Activated effector memory CD4-positive, alpha-beta T cell treated with anti-CD3 and anti-CD28 coated beads, Interleukin-2, amount 50 U/mL, for 16 hours (primary cell): ENCODE measurements around the gene TRAM2.

ENCODE experiments used
- DNase-seq: peaks from one replicate; pipeline ENCODE4 v3.0.0-alpha.2; 2020

Gene TRAM2

DNA sequence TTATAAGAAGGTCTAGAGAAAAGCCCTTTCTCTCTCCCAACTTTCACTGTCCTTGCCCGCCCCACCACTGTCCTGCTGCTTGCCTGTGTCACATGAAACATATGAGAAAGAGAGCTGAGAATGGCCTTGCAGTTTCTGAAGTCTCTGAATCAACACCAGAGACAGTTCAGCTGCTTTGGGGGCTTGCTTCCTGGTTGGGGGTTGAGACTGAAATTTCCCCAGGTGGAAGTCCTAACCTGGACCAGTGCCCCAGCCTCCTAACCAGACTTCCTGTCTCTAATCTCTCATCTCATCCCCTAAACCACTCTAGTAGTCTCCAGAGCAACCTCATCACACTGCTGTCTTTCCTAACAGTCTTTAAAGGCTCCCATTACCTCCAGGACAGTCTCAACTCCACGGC lies 10.7 kb downstream of the TRAM2 start:
- no peak for DNase-seq

DNA sequence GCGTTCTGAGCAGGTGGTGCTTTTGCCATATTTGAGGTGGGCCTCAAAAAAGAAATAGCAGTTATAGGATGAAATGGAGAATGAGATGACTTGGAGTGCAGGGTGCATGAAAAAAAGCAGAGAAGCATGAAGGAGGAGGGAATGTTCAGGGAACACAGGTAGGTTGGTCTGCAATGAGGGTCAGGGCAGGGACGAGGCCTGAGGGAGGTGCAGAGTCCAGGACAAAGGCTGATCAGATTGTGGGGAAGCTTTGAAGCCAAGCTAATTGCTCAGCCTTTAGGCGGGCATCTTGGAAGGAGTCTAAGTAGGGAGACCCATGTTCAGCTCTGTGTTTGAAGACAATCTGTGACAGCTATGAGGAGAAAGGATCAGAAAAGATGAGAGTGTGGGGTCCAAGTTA lies 12.0 kb downstream of the TRAM2 start:
- DNase-seq, result no peak

DNA sequence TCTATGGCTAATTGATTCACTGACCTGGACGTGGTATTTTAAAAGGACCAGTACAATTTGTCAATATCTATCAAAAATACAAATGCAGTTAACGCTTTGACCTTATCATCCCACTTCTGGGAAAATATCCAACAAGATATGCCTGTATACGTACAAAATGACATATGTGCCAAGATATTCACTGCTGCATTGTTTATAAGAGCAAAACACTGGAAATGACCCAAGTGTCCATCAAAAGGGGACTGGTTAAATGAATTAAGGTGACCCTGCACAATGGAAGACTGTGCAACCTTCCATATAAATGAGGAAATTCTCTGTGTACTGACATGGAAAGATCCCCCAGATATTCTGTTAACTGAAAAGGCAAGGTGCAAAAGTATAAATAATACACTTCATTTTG lies 13.9 kb downstream of the TRAM2 start:
- DNase-seq, result no peak

DNA sequence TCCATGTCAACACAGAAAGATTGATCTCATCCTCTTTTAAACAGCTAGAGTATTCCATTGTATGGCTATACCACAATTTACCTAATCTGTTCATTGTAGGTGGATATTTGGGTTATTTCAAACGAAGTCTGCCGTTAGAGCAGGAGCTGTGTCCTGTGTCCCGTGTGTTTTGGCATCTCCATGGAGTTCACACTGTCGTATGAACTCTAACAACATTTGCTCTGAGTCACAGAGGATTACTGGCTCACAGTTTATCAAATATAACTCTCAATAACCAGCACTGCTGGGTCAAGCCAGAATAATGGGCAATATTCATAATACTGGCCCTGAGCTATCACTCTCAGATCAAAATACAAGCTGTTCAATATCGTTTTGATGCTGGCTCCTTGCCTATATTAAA lies 16.4 kb downstream of the TRAM2 start:
- DNase-seq, result no peak

DNA sequence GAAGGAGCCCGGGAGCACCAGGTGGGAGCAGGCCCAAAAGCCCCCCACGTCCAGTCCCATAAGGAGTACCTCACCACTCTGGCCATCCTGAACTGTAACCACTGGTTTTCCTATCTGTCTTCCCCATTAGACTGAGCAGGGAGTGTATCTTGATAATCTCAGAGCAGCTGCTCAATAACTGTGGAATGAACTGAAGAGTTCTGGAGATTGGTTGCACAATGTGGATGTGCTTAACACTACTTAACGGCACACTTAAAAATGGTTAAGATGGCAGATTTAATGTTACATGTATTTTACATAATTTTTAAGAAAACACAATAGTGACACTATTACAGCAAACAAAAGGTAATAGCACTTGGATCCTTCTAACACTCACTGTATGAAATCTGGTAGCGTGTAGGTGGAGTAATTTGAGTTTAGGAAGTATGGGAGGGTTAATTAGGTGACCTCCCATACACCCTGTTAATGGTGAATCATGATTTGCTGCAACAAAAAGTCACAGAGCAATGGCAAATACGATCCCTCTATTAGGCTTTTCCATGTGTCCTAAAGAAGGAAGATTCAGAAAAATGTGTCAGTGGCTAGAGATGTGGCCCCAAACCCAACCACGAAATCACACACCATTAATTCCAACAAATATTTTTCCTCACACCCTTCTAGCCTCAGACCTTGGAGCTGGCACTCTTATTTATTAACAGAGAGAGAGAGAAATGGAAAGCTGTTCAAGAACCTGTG lies 18.4 kb downstream of the TRAM2 start:
- DNase-seq, result no peak

DNA sequence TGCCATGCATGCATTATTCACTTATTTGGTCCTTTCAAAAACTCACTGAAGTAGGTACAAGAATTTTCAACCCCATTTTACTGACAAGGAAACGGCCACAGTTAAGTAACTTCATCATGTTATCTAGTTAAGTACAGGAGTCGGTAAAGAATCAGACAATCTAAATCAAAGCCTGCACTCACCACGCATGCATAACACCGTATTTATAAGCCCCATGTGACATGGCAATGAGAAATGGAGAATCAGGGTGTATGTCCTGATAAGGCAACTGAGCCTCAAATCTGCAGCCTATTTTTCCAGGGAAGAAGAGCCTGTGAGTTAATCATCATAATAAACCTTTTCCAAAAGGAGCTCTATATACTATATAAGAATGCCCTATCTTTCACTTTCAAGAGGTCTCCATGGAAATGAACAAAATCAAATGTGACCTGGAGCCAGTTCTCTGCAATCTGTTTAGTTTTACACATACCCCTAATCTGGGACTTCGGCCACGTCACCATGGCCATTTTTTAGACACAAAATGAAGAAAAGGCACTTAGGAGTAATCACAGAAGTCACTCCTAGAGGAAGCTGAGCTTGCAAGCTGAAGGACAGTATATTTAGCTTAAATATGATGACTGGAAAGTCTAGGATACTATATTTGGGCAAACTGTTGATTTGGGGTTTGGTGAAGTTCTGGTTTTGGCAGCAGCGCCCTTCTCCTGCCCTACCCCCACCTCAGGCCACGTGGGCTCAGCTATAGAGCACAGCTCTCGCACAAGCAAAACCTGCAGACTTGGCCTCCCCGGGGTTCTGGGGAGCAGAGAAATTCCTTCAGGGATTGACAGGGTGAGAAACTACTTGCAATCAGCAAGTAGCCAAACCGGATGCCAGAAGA lies 19.2 kb downstream of the TRAM2 start:
- DNase-seq, result no peak

DNA sequence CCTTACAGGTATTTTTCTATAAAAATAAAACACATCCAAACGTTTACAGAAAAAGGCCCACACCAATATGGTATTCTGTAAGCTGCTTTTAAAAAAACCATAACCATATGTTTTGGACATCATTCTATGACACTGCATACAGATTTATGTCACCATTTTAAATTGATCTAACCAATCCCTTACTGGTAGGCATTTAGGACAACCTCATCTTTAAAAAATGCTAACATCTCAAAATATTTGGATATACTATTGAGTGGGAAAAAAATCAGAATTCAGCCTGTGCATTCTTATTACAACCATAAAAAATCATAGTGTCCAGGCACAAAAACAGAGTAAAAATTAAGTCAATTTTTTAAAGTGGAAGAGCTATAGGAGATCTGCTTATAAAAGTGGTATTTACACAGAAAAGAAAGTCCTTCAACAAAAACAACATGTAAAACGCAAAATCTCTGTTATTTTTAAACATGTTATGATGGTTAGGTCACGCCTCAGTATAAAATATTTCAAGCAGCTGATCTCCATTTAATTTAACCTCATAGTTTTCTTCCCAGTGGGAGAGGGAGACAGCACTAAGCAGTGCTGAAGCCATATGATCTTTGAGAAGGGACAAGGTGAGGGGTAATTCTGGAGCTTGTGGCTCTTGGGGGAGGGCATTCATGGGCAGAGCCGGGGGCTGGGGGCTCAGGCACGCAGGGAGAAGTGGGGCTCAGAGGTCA lies 21.2 kb downstream of the TRAM2 start:
- DNase-seq, result no peak

DNA sequence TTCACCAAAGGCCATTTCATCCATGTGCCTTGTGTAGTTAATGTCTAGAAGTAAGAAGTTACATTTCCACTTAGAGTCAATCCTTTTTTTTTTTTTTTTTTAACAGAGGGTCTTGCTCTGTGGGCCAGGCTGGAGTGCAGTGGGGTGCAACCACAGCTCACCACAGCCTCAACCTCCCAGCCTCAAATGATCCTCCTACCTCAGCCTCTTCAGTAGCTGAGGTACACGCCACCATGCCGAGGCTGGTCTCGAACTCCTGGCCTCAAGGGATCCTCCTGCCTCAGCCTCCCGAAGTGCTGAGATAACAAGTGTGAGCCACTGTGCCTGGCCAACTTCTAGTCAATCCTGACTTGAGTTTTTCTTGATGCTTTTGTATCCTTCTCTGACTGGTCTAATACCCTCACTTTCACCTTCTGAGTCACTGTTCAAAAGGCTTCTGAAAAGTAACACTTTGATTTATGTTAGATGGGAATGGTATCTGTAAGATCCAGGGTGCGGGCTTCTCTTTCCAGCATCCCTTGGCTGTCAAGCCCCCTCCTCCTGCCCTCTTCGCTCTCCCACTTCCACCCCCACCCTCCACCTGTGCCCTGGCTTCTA lies 22.1 kb downstream of the TRAM2 start:
- no peak for DNase-seq

DNA sequence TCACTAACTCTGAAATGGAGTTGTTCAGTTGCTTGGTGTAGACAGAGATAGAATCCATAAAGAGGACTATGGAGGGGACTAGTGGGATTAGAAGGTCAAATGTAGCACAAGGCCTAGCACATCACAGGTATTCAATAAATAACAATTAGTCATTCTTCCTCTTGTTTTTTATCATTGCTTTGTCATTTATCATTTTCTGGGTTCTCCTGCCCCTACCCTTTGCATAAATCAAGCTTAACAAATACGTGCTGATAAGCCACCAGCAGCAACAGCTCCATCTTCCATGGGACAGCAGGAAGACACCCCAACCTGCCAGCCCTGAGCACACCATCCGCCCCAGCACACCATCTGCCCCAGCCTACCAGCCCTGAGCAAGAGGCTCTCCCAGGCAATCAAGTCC lies 23.1 kb downstream of the TRAM2 start:
- no peak for DNase-seq

DNA sequence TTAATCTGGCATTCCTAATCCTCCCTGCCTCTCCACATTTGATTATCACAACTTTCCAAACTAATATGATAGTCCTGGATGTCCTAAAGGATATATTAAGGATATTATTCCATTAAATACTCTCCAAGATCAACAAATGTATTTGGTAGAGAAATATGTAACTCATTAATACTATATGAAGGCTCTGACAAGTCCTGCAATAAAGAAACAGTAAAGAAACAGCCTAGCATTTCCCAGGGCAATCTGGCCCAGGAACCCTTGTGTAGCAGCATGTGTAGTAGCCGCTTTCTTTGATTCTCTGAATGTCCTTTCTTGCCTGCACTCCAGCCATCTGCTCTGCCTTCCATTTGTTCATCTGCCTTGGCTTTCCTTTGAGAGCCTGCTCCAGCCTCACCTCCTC lies 23.7 kb downstream of the TRAM2 start:
- DNase-seq, result no peak

DNA sequence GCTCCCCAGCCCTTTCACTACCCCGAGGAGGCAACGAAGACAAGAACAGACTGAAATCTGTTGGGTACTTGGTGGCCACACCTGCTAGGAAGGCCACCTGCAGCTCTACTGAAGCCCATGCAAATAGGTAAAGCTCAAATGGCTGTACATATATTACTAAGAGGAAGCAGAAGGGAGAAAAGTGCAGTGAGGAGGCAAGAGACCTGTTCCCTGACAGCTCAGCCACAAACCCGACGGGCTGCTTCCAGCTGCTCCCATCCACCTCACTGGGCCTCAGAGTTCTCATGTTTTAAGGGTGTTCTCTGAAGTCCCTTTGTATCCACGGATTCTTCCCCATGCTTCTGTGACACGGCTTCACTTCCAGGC lies 24.6 kb downstream of the TRAM2 start:
- no peak for DNase-seq

DNA sequence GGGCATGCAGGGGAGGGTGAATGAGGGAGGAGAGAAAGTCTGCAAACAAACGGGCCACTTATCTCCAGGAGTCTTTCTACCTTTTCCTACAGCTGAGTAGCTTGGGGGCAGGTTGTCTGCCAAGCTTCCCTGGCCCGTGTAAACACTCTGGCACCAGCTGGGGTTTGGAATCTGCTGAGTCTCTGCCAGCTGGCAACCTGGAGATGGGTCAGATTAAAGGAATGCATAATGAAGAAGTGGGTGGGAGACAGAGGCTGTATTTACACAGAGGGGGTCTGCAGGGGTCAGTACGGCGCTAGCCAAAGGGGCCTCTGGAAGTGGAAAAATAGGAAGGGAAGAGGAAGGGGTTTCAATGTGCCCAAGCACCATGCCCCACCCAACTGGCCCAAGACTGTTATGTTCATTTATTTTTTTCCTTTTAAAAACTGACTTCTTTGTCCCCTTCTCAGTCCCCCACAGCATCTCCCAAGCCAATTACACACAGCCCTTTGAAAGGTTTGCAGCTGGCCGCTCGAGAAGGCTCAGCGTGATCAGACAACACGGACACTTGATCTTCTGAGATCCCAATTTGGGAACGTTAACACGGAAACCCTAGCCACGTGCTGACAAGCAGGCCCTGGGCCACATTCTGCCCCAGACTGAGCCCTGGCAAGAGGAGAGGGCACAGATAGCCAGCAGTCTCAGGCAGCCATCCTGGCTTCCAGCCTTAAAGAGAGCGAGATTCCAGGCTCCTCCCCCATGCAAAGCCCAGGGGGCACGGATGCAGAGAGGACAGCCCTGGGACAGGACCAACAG lies 25.2 kb downstream of the TRAM2 start:
- DNase-seq, result no peak

DNA sequence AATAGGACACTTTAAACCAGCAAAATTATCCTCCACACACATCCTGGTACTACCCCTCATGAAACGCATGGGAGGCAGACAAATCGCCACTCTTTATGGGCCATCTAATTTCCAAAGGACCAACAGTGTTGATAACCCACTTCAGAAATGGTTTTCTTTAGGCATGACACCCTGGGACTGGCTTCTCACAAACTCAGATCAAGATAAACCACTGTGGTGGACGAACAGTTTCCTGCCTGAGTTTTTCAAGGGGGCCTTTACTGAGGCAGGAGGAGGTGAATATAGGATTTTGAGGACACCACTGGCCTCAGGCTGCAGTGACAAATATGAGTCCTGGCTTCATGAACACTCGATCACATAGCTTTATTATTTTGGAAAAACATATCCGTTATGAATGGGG lies 26.0 kb downstream of the TRAM2 start:
- DNase-seq, result no peak

DNA sequence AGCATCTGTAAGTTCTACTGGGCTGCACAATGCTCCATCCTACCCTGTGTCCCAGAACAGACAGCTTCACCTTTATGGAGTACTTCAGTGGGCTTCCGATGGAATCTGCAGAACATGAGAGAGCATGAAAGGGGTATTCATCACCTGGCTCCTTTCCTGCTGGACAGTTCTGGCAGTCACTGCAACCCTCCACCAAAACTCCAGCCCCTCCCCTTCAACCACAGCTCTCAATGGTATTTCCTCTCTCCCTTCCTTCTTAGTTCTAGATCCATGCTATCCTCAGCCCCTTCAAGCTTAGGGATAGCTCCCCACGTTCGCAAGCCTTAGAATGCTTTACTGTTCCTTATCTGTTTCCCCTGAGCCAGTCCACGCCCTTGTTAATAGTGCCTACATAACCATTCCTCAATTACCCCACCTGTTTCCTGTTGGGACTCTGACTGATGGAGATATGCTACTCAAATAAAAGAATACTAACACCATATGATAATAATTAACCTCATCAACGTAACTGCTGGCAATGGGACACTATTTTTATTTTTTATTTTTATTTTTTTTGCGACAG lies 26.8 kb downstream of the TRAM2 start:
- DNase-seq, result no peak

DNA sequence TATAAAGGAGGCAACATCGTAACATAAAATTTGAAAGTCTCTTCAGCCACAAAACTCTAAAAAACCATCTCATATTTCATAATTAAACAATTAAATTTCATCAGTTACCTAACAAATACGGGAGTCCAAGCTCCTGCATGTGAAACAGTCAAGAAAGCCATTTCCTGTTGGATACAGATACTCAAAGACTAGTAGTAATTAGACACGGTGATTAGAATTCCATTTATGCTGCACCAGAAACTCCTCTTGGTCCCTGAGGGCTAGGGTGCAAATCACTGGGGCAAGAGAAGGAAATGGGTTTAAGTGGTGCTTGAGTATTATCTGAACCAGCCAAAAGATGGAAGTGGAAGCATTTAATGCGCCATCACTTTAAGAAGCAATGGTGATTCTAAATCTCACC lies 27.4 kb downstream of the TRAM2 start:
- no peak for DNase-seq

DNA sequence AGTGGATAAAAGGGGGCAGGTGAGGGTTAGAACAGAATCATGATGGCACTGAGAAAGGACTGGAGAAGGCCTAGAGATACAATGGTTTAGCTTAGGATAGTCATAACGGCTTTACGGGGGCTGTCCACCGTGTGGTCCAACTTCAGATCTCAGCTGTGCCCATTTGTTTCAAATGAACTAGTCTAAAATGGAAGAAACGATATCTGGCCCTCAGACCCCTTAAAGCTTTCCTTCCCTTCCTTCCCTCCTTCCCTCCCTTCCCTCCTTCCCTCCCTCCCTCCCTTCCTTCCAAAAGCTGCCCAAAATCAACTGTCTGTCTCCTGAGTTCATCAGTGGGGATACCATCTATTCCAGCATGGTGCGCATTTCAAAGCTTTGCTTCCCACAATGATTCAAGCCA lies 27.9 kb downstream of the TRAM2 start:
- DNase-seq, result no peak

DNA sequence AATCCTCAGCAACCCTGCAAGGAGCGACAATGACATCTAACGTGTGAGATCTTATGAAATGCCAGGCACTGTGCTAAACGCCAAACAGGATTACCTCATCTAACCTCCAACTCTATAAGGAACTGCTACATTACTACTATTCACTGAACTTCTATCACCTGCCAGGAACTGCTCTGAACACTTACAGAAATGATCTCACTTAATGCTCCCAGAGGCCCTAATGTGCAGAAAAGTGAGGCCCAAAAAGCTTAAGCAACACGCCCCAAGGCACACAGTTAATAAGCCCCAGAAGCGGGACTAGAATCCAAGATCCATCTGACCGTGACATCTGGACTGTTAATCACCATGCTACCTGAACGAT lies 28.5 kb downstream of the TRAM2 start:
- DNase-seq, result no peak

DNA sequence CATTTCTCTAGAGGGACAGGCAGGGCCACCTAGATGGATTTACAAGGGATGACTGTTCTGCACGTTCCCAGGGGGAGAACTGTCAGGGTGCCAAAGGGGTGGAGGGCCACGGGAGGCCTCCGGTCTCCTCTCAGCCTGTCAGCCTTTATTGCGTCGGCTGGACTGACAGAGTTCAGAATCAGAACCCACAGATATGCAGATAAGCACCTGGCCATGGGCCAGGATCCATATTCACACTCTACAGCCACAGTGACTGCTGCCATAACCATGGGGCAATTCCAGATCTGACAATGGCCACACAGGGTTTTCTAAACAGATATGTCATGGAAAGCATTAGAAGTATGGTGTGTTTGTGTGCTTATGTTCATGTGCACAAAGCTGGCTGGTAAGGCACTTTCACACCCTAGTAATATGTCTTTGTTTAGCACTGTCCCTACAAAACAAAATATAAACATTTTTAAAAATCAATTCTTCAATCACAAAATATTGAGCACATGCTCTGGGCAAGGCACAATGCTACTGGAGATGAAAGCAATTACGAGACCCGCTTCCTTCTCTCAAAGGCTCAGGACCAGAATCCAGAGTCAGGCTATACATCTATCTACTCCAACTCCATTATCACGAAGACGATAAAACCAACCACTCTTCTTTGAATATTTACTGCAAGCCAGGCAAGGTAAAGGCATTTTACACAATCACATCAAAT lies 29.1 kb downstream of the TRAM2 start:
- DNase-seq, result no peak

DNA sequence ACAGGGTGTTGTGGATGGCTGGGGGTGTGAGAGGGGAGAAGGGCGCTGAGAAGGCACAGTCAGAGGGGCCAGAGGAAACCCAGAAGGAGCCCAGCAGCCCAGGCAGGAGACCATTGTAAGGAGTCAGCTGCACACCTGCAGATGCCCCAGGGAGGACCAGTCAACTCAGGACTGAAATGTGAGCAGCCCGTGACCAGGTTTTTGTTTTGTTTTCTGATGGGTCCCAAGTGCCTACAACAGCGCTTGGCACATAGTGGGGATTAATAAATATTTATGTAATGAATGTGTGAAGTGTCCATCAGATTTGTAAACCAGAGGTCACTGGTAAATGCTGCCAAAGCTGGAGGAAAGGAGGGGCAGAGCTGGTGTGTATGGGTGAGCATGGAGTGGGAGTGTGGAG lies 30.2 kb downstream of the TRAM2 start:
- DNase-seq, result no peak

DNA sequence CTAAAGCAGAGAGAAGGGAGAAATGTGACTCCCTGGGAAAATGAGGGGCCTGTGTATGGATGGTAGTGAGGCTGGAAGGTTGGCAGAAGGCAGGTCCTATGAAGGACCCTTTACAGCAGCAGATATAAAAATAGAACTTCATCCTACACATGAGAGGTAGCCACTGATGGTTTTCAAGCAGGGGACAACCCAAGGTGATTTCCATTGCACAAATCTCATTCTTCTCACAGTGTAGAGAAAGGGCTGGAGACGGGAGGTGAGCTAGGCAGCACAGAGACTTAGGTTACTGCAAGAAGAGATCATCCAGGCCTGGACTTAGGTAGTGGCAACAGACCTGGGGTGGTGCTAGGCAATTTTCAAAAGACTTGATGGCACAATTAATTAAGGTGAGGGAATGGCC lies 30.7 kb downstream of the TRAM2 start:
- no peak for DNase-seq

DNA sequence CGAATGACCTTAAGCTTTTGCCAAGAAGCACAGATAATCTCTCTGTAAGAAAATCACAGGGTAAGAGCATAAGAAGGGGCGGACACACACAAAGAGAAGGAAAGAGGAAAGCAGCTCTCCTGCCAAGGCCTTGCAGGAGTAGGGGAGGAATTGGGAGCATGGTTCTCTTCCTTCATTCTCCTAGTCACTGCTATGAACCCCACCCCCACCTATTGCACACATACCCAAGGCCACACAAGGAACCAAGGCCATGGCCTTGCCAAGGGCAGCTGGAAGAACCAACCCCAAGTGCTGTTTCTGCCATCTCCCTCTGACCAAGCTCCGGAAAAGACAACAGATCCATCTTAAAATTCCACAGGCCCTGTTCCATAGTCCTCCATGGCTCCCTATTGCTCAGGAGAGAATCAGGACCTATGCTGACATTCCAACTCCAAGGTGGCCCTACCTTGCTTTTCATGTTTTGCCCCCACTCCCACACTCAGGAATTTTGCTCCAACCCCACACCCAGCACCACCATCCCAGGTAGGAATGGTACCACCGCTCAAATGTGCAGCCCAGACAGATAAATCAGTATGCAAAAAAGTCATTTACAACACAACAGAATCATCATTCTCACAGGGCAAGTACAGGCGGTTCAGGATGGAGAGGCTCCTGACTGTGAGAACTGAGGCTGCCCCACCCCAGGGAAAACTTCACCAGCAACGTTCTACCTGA lies 31.3 kb downstream of the TRAM2 start:
- DNase-seq, result no peak
